Breast epithelium (tissue), 3 donors: ENCODE measurements around the gene XPO1.

Experiments
- CTCF ChIP-seq, 3 donors: fragments of 450-650 bp; IDR thresholded peaks; one replicate each; pipeline ENCODE4 v1.5.1; 2016 to 2017; ENCODE audit warnings: antibody characterized with exemption in 3 of 3, mild to moderate bottlenecking in 3 of 3, moderate library complexity in 3 of 3
- POLR2A ChIP-seq: fragments of 450-650 bp; IDR thresholded peaks from one replicate; pipeline ENCODE4 v1.6.1; 2016; ENCODE audit warnings: antibody characterized with exemption, mild to moderate bottlenecking, moderate library complexity
- POLR2AphosphoS5 ChIP-seq, 3 donors: sonication (generic); formaldehyde crosslinking; IDR thresholded peaks; one replicate each; pipeline ENCODE4 v1.6.1; 2017; ENCODE audit warnings: antibody characterized with exemption in 3 of 3

DNA sequence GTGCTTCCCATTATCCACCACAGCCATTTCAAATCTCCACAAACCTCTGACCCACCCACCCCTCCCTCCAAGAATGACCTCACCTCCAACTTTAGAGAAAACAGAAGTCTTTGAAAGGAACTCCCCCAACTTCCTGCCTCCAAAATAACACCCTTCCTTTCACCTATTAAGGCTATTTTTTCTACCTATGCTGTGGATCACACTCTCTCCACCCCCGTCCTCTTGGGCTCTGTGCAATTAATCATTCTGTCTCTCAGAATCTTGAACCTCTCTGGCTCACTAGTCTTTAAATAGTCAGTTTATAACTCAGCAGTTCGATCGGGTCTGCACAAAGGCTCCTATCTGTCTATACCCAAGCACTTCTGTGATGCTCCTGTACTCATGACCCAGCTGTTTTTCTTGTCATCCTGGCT, 37.3 kb upstream of the XPO1 start:
- TF ChIP-seq POLR2A (no peak), CTCF (IDR thresholded peaks at IDR 0.05) (no peak), POLR2AphosphoS5 (IDR thresholded peaks at IDR 0.05) (no peak)
